IPS-18c (cell line): Measurements from ENCODE around the gene SEMA3E.
"Not testable (repeated sequence)": the region's sequence is repeated elsewhere in the genome, so short reads cannot be mapped to it uniquely, and the experiment has no call there.

Experiments
- H3K4me3 ChIP-seq: 2 replicates; pipeline ENCODE4 v1.7.0; 2013; ENCODE audit warnings: low read depth, mild to moderate bottlenecking, low read length, moderate library complexity; ENCODE audit not compliant: insufficient read depth
- H3K9me3 ChIP-seq: one replicate; pipeline ENCODE4 v1.6.1; 2013; ENCODE audit warnings: mild to moderate bottlenecking, low read length, moderate library complexity; ENCODE audit not compliant: control insufficient read depth, insufficient read depth

SEMA3E gene

GRCh38 chr7:83593921-83594475 lies 54.9 kb downstream of the SEMA3E start:
- no peak overlapping the region for H3K4me3 ChIP-seq

GRCh38 chr7:83588602-83589240 lies 60.2 kb downstream of the SEMA3E start:
- H3K4me3 ChIP-seq = no peak overlapping the region
- H3K9me3 ChIP-seq = no peaks in the 10 kb centered on the region

More at GRCh38 chr7:83593921-83594475, 54.9 kb downstream of the SEMA3E start:
- no peaks in the 10 kb centered on the region for H3K9me3 ChIP-seq

- no peak overlapping the region for H3K4me3 ChIP-seq
- no peaks in the 10 kb centered on the region for H3K9me3 ChIP-seq
Observed at GRCh38 chr7:83586281-83586680, 62.7 kb downstream of the SEMA3E start.

- H3K9me3 ChIP-seq = no peaks in the 10 kb centered on the region
- no peak overlapping the region for H3K4me3 ChIP-seq
Observed at GRCh38 chr7:83581667-83582435, 67.1 kb downstream of the SEMA3E start.

GRCh38 chr7:83579740-83580139 lies 69.2 kb downstream of the SEMA3E start:
- no peak overlapping the region for H3K4me3 ChIP-seq
- H3K9me3 ChIP-seq = no peaks in the 10 kb centered on the region

GRCh38 chr7:83575436-83575835 lies 73.5 kb downstream of the SEMA3E start:
- H3K4me3 ChIP-seq = no peak overlapping the region
- H3K9me3 ChIP-seq = no peaks in the 10 kb centered on the region

- H3K9me3 ChIP-seq = no peaks in the 10 kb centered on the region
- H3K4me3 ChIP-seq = no peak overlapping the region
Observed at GRCh38 chr7:83574616-83575015, 74.3 kb downstream of the SEMA3E start.

- Histone ChIP-seq H3K9me3 (no peaks in the 10 kb centered on the region), H3K4me3 (no peak overlapping the region)
Observed at GRCh38 chr7:83562960-83563359, 86.0 kb downstream of the SEMA3E start.

- no peak overlapping the region for H3K4me3 ChIP-seq
- H3K9me3 ChIP-seq = no peaks in the 10 kb centered on the region
Observed at GRCh38 chr7:83562289-83562688, 86.7 kb downstream of the SEMA3E start.

- Histone ChIP-seq H3K9me3 (no peaks in the 10 kb centered on the region), H3K4me3 (no peak overlapping the region)
Observed at GRCh38 chr7:83559887-83560286, 89.1 kb downstream of the SEMA3E start.

- H3K9me3 ChIP-seq, H3K4me3 ChIP-seq: not testable (repeated sequence)
Observed at GRCh38 chr7:83552556-83552955, 96.4 kb downstream of the SEMA3E start.

GRCh38 chr7:83550100-83550499 lies 98.8 kb downstream of the SEMA3E start:
- Histone ChIP-seq H3K4me3 (no peak overlapping the region), H3K9me3 (no peaks in the 10 kb centered on the region)

GRCh38 chr7:83548250-83548649 lies 100.7 kb downstream of the SEMA3E start:
- Histone ChIP-seq H3K4me3 (no peak overlapping the region), H3K9me3 (no peaks in the 10 kb centered on the region)

GRCh38 chr7:83547526-83547925 lies 101.4 kb downstream of the SEMA3E start:
- Histone ChIP-seq H3K9me3 (no peaks in the 10 kb centered on the region), H3K4me3 (no peak overlapping the region)

GRCh38 chr7:83546586-83546985 lies 102.4 kb downstream of the SEMA3E start:
- Histone ChIP-seq H3K9me3 (no peaks in the 10 kb centered on the region), H3K4me3 (no peak overlapping the region)

GRCh38 chr7:83541187-83541960 lies 107.6 kb downstream of the SEMA3E start:
- H3K4me3 ChIP-seq = no peak overlapping the region
- no peaks in the 10 kb centered on the region for H3K9me3 ChIP-seq

- no peak overlapping the region for H3K4me3 ChIP-seq
- no peaks in the 10 kb centered on the region for H3K9me3 ChIP-seq
Observed at GRCh38 chr7:83534488-83534887, 114.5 kb downstream of the SEMA3E start.

- Histone ChIP-seq H3K9me3 (no peaks in the 10 kb centered on the region), H3K4me3 (no peak overlapping the region)
Observed at GRCh38 chr7:83532219-83532618, 116.7 kb downstream of the SEMA3E start.
